SK-N-SH (cell line): ENCODE data around the gene PALM3.

Experiments used
- CTCF ChIP-seq: fragments of 200-600 bp; sonication (generic); IDR thresholded peaks from 2 replicates; pipeline ENCODE4 v1.6.1; 2017; ENCODE audit warnings: antibody characterized with exemption, mild to moderate bottlenecking, moderate library complexity
- GABPA ChIP-seq: IDR thresholded peaks from 2 replicates; pipeline ENCODE4 v1.4.0; 2012; ENCODE audit warnings: low read depth, mild to moderate bottlenecking
- MAX ChIP-seq: IDR thresholded peaks from 2 replicates; pipeline ENCODE4 v1.4.0; 2012; ENCODE audit warnings: low read depth
- ZBTB33 ChIP-seq: IDR thresholded peaks from 2 replicates; pipeline ENCODE4 v1.4.0; 2012; ENCODE audit warnings: low read depth, borderline replicate concordance

- TF ChIP-seq MAX (no peak), ZBTB33 (no peak), CTCF (no peak), GABPA (no peak)
Measured at GRCh38 chr19:14097532-14098151, 35.8 kb upstream of the PALM3 start.
